Smooth muscle cell (in vitro differentiated cells): ENCODE measurements around the gene PRPF31. TPM values are rescaled to one million over a fixed set of nuclear protein-coding genes. Genes with fewer than 3 reads are reported as not detected.
A peak's percentile ranks its signal among the peaks of the same experiment; 100 is the strongest.

Experiments
- DNase-seq: peaks from one replicate; lab custom pipeline; 2025; ENCODE audit not compliant: unreplicated experiment; lab: John Stamatoyannopoulos, UW
- H2AFZ ChIP-seq: fragments of 200-600 bp; sonication (generic); 2 replicates; pipeline ENCODE4 v1.6.0; 2016; ENCODE audit warnings: antibody characterized with exemption, low read depth, mild to moderate bottlenecking
- H3F3A ChIP-seq: fragments of 200-600 bp; sonication (generic); 2 replicates; pipeline ENCODE4 v1.6.0; 2017; ENCODE audit warnings: antibody characterized with exemption, low read depth
- H3K27ac ChIP-seq: fragments of 200-600 bp; sonication (generic); 2 replicates; pipeline ENCODE4 v1.5.1; 2016; ENCODE audit warnings: low read depth, mild to moderate bottlenecking
- H3K27me3 ChIP-seq: fragments of 200-600 bp; sonication (generic); 2 replicates; pipeline ENCODE4 v1.6.1; 2016; ENCODE audit warnings: low read depth, mild to moderate bottlenecking
- H3K36me3 ChIP-seq: fragments of 200-600 bp; sonication (generic); 2 replicates; pipeline ENCODE4 v1.5.1; 2016; ENCODE audit warnings: low read depth
- H3K4me1 ChIP-seq: fragments of 200-600 bp; sonication (generic); 2 replicates; pipeline ENCODE4 v1.5.1; 2016; ENCODE audit warnings: low read depth
- H3K4me2 ChIP-seq: fragments of 200-600 bp; sonication (generic); 2 replicates; pipeline ENCODE4 v1.6.0; 2016; ENCODE audit warnings: mild to moderate bottlenecking
- H3K4me3 ChIP-seq: fragments of 200-600 bp; sonication (generic); 2 replicates; pipeline ENCODE4 v1.5.1; 2016; ENCODE audit warnings: mild to moderate bottlenecking
- H3K79me2 ChIP-seq: fragments of 200-600 bp; sonication (generic); 2 replicates; pipeline ENCODE4 v1.6.0; 2016; ENCODE audit warnings: low read depth, mild to moderate bottlenecking
- H3K9ac ChIP-seq: fragments of 200-600 bp; sonication (generic); 2 replicates; pipeline ENCODE4 v1.6.0; 2016; ENCODE audit warnings: low read depth
- H3K9me3 ChIP-seq: fragments of 200-600 bp; sonication (generic); replicated peaks from 2 replicates; pipeline ENCODE4 v1.5.1; 2016; ENCODE audit warnings: low read depth
- H4K20me1 ChIP-seq: fragments of 200-600 bp; sonication (generic); 2 replicates; pipeline ENCODE4 v1.6.0; 2016; ENCODE audit warnings: low read depth
- WGBS: methylation state at CpG from one replicate; pipeline ENCODE4 v1.1.7; 2016; ENCODE audit warnings: low lambda C conversion rate; 5-methylcytosine and 5-hydroxymethylcytosine counted together
- polyA plus RNA-seq: library from polyadenylated mRNA; unstranded; fragments of >200 nt; fragmentation: Nextera tagmentation; extraction: Ambion mirVana; gene quantifications from 2 replicates; pipeline ENCODE4 v1.2.1, GENCODE V29; 2016
- total RNA-seq: library from RNA; depleted of rRNA; stranded (reverse); fragments of >200 nt; gene quantifications from 2 replicates; pipeline ENCODE4 v1.2.3, GENCODE V29; 2014
- TF ChIP-seq, protein P1 (sequence below): fragments of 200-600 bp; sonication (generic); IDR thresholded peaks from 2 replicates; pipeline ENCODE4 v1.5.1; 2017; ENCODE audit warnings: borderline replicate concordance, mild to moderate bottlenecking, antibody characterized with exemption; ENCODE audit not compliant: insufficient read depth, poor library complexity, severe bottlenecking

Gene PRPF31
- total and polyA plus RNA-seq, 2 experiments from 2014 or later = 42.8 to 81.2 TPM

DNA sequence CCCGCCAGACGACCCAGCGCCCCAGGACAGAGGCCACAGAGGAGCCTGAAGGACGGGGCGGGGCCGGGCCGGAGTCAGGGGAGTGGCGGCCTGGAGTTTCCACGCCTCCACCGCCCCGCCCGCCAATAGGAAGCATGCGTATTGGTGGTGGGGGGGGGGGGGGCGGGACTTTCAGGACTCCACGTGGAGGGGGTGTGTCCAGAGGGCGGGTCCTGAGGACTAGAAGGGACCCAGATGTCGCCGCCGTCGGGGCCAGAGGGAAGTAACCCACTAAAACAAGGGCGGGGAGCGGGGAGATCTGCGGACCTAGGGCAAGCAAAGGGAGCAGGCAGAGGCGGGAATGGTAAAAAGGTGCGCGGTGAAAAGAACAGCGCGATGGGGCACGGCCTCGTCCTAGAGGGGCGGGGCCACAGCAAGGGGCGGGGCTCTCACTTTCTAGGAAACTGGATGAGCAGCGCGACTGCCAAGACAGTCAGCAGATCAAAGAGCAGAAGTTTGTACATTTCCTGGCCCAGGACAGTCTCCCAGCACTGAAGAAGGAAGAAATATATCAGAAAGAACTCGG lies 46.8 kb downstream of the PRPF31 start:
- no peaks in the 10 kb centered on the region for H4K20me1 ChIP-seq
- H3K79me2 ChIP-seq = peaks cover 6% of the 10 kb centered on the region
- H3K9me3 ChIP-seq = no peaks in the 10 kb centered on the region
- TF ChIP-seq, protein P1, sequence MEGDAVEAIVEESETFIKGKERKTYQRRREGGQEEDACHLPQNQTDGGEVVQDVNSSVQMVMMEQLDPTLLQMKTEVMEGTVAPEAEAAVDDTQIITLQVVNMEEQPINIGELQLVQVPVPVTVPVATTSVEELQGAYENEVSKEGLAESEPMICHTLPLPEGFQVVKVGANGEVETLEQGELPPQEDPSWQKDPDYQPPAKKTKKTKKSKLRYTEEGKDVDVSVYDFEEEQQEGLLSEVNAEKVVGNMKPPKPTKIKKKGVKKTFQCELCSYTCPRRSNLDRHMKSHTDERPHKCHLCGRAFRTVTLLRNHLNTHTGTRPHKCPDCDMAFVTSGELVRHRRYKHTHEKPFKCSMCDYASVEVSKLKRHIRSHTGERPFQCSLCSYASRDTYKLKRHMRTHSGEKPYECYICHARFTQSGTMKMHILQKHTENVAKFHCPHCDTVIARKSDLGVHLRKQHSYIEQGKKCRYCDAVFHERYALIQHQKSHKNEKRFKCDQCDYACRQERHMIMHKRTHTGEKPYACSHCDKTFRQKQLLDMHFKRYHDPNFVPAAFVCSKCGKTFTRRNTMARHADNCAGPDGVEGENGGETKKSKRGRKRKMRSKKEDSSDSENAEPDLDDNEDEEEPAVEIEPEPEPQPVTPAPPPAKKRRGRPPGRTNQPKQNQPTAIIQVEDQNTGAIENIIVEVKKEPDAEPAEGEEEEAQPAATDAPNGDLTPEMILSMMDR = no peak
- H3K4me3 ChIP-seq = peak overlapping the region; percentile 48
- H3K4me2 ChIP-seq = peak overlapping the region; percentile 59
- peaks cover 3% of the 10 kb centered on the region for H3F3A ChIP-seq
- 6% methylated on average over 20 of the region's 35 CpGs for WGBS
- H3K4me1 ChIP-seq = peaks cover 11% of the 10 kb centered on the region
- no peaks in the 10 kb centered on the region for H3K36me3 ChIP-seq
- H3K27ac ChIP-seq = no peak overlapping the region
- no peak overlapping the region for H3K9ac ChIP-seq
- H3K27me3 ChIP-seq = no peaks in the 10 kb centered on the region
- peak; percentile 26 for DNase-seq
- no peak overlapping the region for H2AFZ ChIP-seq

DNA sequence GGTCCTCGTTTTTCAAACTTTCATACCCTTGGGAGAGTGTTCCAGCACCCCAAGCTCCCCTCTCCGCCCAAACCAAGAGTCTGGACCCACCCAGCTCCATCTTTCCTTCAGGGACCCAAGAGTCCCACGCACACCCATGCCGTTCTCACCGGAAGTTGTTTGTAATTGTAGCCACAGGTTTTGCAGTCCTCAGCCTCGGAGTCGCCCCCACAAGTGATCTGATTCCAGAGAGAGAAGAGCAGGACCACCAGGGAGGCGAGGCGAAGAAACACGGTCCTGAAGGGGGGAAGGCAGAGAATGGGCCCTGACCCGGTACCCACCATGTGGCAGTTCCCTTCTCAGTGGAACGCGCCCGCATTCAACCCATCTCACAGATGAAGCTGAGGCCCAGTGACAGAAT lies 47.3 kb downstream of the PRPF31 start:
- Histone ChIP-seq H4K20me1 (no peaks in the 10 kb centered on the region), H3K4me2 (peak overlapping the region; percentile 51), H3K4me1 (peaks cover 11% of the 10 kb centered on the region), H3K79me2 (peaks cover 6% of the 10 kb centered on the region), H3K27me3 (no peaks in the 10 kb centered on the region), H2AFZ (no peak overlapping the region), H3K4me3 (peak overlapping the region; percentile 48), H3K9me3 (no peaks in the 10 kb centered on the region), H3K27ac (no peak overlapping the region), H3F3A (peaks cover 3% of the 10 kb centered on the region), H3K9ac (no peak overlapping the region), H3K36me3 (no peaks in the 10 kb centered on the region)
- WGBS = 92% methylated on average over 14 of the region's 14 CpGs
- TF ChIP-seq, protein P1 = no peak
- DNase-seq = no peak

DNA sequence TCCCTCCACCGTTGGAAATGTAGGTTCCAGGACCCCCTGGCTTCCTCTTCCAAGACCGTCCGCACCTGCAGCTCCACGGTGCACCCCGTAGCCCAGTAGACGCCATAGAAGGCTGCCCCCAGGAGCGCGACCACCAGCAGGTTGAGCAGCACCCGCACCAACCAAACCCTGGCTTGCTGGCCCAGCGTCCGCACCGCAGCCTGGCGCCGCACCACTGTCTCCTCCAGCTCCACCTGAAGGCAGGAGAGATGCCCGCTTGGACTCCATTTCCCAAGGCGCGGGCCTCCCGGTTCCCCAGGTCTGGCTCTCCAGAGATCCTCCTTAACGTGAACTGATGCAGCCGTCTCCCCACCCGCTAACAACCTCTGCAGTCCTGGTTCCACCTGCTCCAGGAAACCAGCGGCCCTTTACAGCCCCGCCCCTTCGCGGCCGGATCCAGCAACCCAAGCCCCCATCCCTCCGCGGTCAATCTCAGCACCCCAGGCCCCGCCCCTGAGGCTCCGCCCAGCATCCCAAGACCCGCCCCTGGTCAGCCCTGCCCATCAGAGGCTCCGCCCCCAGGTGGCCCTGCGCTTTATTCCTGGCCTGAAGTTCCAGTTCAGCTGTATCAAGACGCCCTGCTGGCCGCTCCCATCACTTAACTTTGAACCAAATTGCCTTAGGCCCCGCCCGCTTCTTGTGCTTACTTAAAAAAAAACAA lies 49.0 kb downstream of the PRPF31 start:
- H3K27ac ChIP-seq = no peak overlapping the region
- no peak overlapping the region for H2AFZ ChIP-seq
- H3K36me3 ChIP-seq = no peaks in the 10 kb centered on the region
- no peaks in the 10 kb centered on the region for H3F3A ChIP-seq
- peaks cover 3% of the 10 kb centered on the region for H3K4me1 ChIP-seq
- H3K27me3 ChIP-seq = no peaks in the 10 kb centered on the region
- TF ChIP-seq, protein P1 = no peak
- no peaks in the 10 kb centered on the region for H3K79me2 ChIP-seq
- WGBS = 14% methylated on average over 35 of the region's 37 CpGs
- no peaks in the 10 kb centered on the region for H4K20me1 ChIP-seq
- H3K4me3 ChIP-seq = no peak overlapping the region
- no peaks in the 10 kb centered on the region for H3K9me3 ChIP-seq
- H3K4me2 ChIP-seq = no peak overlapping the region
- no peak for DNase-seq
- no peak overlapping the region for H3K9ac ChIP-seq

DNA sequence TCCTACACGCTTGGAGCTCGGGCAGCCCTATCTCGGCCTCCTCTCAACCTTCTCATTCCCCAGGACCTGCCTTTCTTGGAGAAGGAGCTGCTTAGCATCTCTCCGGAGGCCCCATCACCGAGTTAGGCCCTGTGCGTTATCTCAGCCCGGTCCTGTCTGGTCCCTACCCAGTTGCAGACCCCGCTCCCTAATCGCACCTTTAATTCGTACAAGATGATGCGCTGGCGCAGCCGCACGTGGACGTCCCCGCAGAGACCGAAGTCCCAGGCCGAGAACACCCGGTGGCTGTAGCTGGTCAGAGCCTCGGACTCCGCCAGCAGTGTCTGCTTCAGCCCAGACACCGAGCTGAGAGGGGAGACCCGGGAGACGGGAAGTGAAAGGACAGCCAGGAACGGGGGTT lies 49.7 kb downstream of the PRPF31 start:
- Histone ChIP-seq H3K27ac (no peak overlapping the region), H3K79me2 (no peaks in the 10 kb centered on the region), H4K20me1 (no peaks in the 10 kb centered on the region), H3K27me3 (no peaks in the 10 kb centered on the region), H2AFZ (no peak overlapping the region), H3F3A (no peaks in the 10 kb centered on the region), H3K9me3 (no peaks in the 10 kb centered on the region), H3K9ac (no peak overlapping the region), H3K4me2 (no peak overlapping the region), H3K4me3 (no peak overlapping the region), H3K36me3 (no peaks in the 10 kb centered on the region), H3K4me1 (peaks cover 3% of the 10 kb centered on the region)
- TF ChIP-seq, protein P1 = no peak
- DNase-seq = no peak
- 95% methylated on average over 25 of the region's 25 CpGs for WGBS
